Neural crest cell (in vitro differentiated cells): Measurements from ENCODE around the gene STARD3. TPM values are rescaled to one million over a fixed set of nuclear protein-coding genes. Genes with fewer than 3 reads are reported as not detected.

ENCODE experiments used
- DNase-seq: peaks from one replicate; pipeline ENCODE4 v3.0.0; 2021; ENCODE audit warnings: low read depth, mixed read lengths, low spot score
- H3K27ac Mint-ChIP-seq: one replicate; pipeline ENCODE4 v1.8.0; 2021; ENCODE audit warnings: mild to moderate bottlenecking, mixed read lengths; ENCODE audit not compliant: unreplicated experiment
- H3K27me3 Mint-ChIP-seq: 2 replicates; pipeline ENCODE4 v1.8.0; 2021; ENCODE audit warnings: low read depth, mild to moderate bottlenecking, mixed read lengths
- H3K36me3 Mint-ChIP-seq: 2 replicates; pipeline ENCODE4 v1.8.0; 2021; ENCODE audit warnings: low read depth, mild to moderate bottlenecking, mixed read lengths
- H3K4me1 Mint-ChIP-seq: 2 replicates; pipeline ENCODE4 v1.8.0; 2021; ENCODE audit warnings: mixed read lengths
- H3K4me3 Mint-ChIP-seq: one replicate; pipeline ENCODE4 v1.8.0; 2021; ENCODE audit warnings: mild to moderate bottlenecking, mixed read lengths
- H3K9me3 Mint-ChIP-seq: 2 replicates; pipeline ENCODE4 v1.8.0; 2021; ENCODE audit warnings: mixed read lengths
- CTCF ChIP-seq: fragments of 200-600 bp; sonication (generic); conservative IDR thresholded peaks from 2 replicates; pipeline ENCODE4 v1.5.0; 2021; ENCODE audit warnings: antibody characterized with exemption, mild to moderate bottlenecking
- total RNA-seq: library from RNA; stranded (reverse); gene quantifications from 2 replicates; pipeline ENCODE4 v1.2.1, GENCODE V29; 2021

The STARD3 gene
- total RNA-seq, 1 donor from 2014 or later: 60.6 TPM

- peaks cover 43% of the 10 kb centered on the region for H3K4me1 Mint-ChIP-seq
- H3K27me3 Mint-ChIP-seq: no peaks in the 10 kb centered on the region
- H3K36me3 Mint-ChIP-seq: no peaks in the 10 kb centered on the region
Measured at GRCh38 chr17:39639566-39640458, 2.9 kb downstream of the STARD3 start.

GRCh38 chr17:39640591-39641031 is 3.7 kb downstream of the STARD3 start:
- Mint-ChIP-seq H3K4me1 (peaks cover 48% of the 10 kb centered on the region), H3K27ac (no peak overlapping the region), H3K27me3 (no peaks in the 10 kb centered on the region), H3K4me3 (peak overlapping the region; percentile 67), H3K36me3 (no peaks in the 10 kb centered on the region), H3K9me3 (no peaks in the 10 kb centered on the region)
- TF ChIP-seq CTCF: no peak
- no peak for DNase-seq

More at GRCh38 chr17:39639566-39640458, 2.9 kb downstream of the STARD3 start:
- Mint-ChIP-seq H3K27ac (peak overlapping the region; percentile 84), H3K9me3 (no peaks in the 10 kb centered on the region), H3K4me3 (peak overlapping the region; percentile 77)
- no peak for TF ChIP-seq CTCF
- DNase-seq: no peak

- H3K27me3 Mint-ChIP-seq: no peaks in the 10 kb centered on the region
- H3K9me3 Mint-ChIP-seq: no peaks in the 10 kb centered on the region
- peak overlapping the region; percentile 19 for H3K27ac Mint-ChIP-seq
- no peak for TF ChIP-seq CTCF
- no peak for DNase-seq
- H3K36me3 Mint-ChIP-seq: no peaks in the 10 kb centered on the region
- H3K4me3 Mint-ChIP-seq: no peak overlapping the region
- H3K4me1 Mint-ChIP-seq: peaks cover 49% of the 10 kb centered on the region
Measured at GRCh38 chr17:39641097-39641496, 4.2 kb downstream of the STARD3 start.

- Mint-ChIP-seq H3K4me1 (peaks cover 43% of the 10 kb centered on the region), H3K36me3 (no peaks in the 10 kb centered on the region), H3K27ac (no peak overlapping the region), H3K27me3 (no peaks in the 10 kb centered on the region), H3K4me3 (no peak overlapping the region), H3K9me3 (no peaks in the 10 kb centered on the region)
- no peak for DNase-seq
- no peak for TF ChIP-seq CTCF
Measured at GRCh38 chr17:39641883-39642282, 4.9 kb downstream of the STARD3 start.

- no peaks in the 10 kb centered on the region for H3K36me3 Mint-ChIP-seq
- no peak overlapping the region for H3K27ac Mint-ChIP-seq
- H3K27me3 Mint-ChIP-seq: no peaks in the 10 kb centered on the region
- H3K4me3 Mint-ChIP-seq: no peak overlapping the region
- H3K9me3 Mint-ChIP-seq: no peaks in the 10 kb centered on the region
- TF ChIP-seq CTCF: no peak
- H3K4me1 Mint-ChIP-seq: peaks cover 42% of the 10 kb centered on the region
- no peak for DNase-seq
Measured at GRCh38 chr17:39642291-39643074, 5.5 kb downstream of the STARD3 start.
